Spleen (tissue), 7 donors: ENCODE results near the gene ACSS1.

Experiments
- POLR2AphosphoS5 ChIP-seq, 3 donors: sonication (generic); formaldehyde crosslinking; IDR thresholded peaks; one replicate each; pipeline ENCODE4 v1.5.1; 2017; ENCODE audit warnings: antibody characterized with exemption in 3 of 3
- TF ChIP-seq, protein P1 (sequence below), 11 experiments: fragments of 200-600 bp in 7 of 11; fragments of 450-650 bp in 4 of 11; sonication (generic) in 4 of 11; IDR thresholded peaks in 8 of 11; conservative IDR thresholded peaks in 3 of 11; 1 replicate in 7 of 11; 2 replicates in 4 of 11; pipeline versions ENCODE4 v1.4.0 to v1.8.0; 2016 to 2021; ENCODE audit warnings: antibody characterized with exemption in 11 of 11, inconsistent platforms in 4 of 11, mild to moderate bottlenecking in 1 of 11
- donor health status: DM: no; HTN: no; CAD: no; lungs with moderate emphysema.
- donor health status: DM: no; HTN: no; CAD: no.
- donor health status: DM: no; HTN: no; CAD: no.

GRCh38 chr20:24960302-24960801 lies 97.6 kb downstream of the ACSS1 start:
- TF ChIP-seq, protein P1, sequence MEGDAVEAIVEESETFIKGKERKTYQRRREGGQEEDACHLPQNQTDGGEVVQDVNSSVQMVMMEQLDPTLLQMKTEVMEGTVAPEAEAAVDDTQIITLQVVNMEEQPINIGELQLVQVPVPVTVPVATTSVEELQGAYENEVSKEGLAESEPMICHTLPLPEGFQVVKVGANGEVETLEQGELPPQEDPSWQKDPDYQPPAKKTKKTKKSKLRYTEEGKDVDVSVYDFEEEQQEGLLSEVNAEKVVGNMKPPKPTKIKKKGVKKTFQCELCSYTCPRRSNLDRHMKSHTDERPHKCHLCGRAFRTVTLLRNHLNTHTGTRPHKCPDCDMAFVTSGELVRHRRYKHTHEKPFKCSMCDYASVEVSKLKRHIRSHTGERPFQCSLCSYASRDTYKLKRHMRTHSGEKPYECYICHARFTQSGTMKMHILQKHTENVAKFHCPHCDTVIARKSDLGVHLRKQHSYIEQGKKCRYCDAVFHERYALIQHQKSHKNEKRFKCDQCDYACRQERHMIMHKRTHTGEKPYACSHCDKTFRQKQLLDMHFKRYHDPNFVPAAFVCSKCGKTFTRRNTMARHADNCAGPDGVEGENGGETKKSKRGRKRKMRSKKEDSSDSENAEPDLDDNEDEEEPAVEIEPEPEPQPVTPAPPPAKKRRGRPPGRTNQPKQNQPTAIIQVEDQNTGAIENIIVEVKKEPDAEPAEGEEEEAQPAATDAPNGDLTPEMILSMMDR (IDR thresholded peaks at IDR 0.05 in 8 of 11, conservative IDR thresholded peaks at IDR 0.05 in 3 of 11) = no peak
- TF ChIP-seq POLR2AphosphoS5 (IDR thresholded peaks at IDR 0.05) = peak in 2 of 3 donors; percentile 32 to 72
